Esophagus muscularis mucosa (tissue), 4 donors: ENCODE results near the gene AACS. TPM values are rescaled to one million over a fixed set of nuclear protein-coding genes. Genes with fewer than 3 reads are reported as not detected.

Experiments used
- DNase-seq: peaks from one replicate; pipeline ENCODE4 v3.0.0-alpha.2; 2017; ENCODE audit errors: extremely low spot score
- H3K27ac ChIP-seq, 4 donors: fragments of 200-600 bp; sonication (generic); replicated peaks in 1 of 4; 1 replicate in 3 of 4; 2 replicates in 1 of 4; pipeline ENCODE4 v1.5.1; 2016 to 2019; ENCODE audit warnings: mild to moderate bottlenecking in 1 of 4
- H3K27me3 ChIP-seq, 4 donors: fragments of 200-600 bp; sonication (generic); one replicate each; pipeline versions ENCODE4 v1.5.1 to v1.6.0; 2016 to 2019
- H3K36me3 ChIP-seq, 4 donors: fragments of 200-600 bp; sonication (generic); one replicate each; pipeline ENCODE4 v1.5.1; 2016 to 2019
- H3K4me1 ChIP-seq, 4 donors: fragments of 200-600 bp; sonication (generic); one replicate each; pipeline ENCODE4 v1.5.1; 2016 to 2019
- H3K4me3 ChIP-seq, 4 donors: fragments of 200-600 bp; sonication (generic); 1 replicate in 2 of 4; 2 replicates in 2 of 4; pipeline ENCODE4 v1.5.1; 2016 to 2019; ENCODE audit warnings: mild to moderate bottlenecking in 4 of 4, moderate library complexity in 1 of 4
- H3K9me3 ChIP-seq, 4 donors: fragments of 200-600 bp; sonication (generic); 1 replicate in 3 of 4; 2 replicates in 1 of 4; pipeline ENCODE4 v1.5.1; 2016 to 2019
- EP300 ChIP-seq: sonication (generic); formaldehyde crosslinking; IDR thresholded peaks from one replicate; pipeline ENCODE4 v1.6.1; 2017; ENCODE audit warnings: antibody characterized with exemption
- POLR2A ChIP-seq: fragments of 450-650 bp; IDR thresholded peaks from one replicate; pipeline ENCODE4 v1.6.1; 2017; ENCODE audit warnings: antibody characterized with exemption, moderate library complexity, mild to moderate bottlenecking, low read depth
- POLR2AphosphoS5 ChIP-seq, 2 donors: sonication (generic); formaldehyde crosslinking; IDR thresholded peaks; one replicate each; pipeline ENCODE4 v1.6.1; 2017; ENCODE audit warnings: antibody characterized with exemption in 2 of 2
- WGBS: methylation state at CpG from one replicate; pipeline ENCODE4 v1.1.5; 2018; 5-methylcytosine and 5-hydroxymethylcytosine counted together
- intact Hi-C: fragments of 100-400 bp; cut with DNase I; formaldehyde crosslinking; loops from one replicate; pipeline ENCODE4 v1.15.1; 2023
- total RNA-seq, 4 donors: library from RNA; depleted of rRNA; stranded (reverse); fragments of >200 nt; gene quantifications; one replicate each; pipeline versions ENCODE4 v1.1.0 to v1.2.1, GENCODE V29; 2016
- TF ChIP-seq, protein P1 (sequence below), 3 experiments: fragments of 200-600 bp in 2 of 3; fragments of 450-650 bp in 1 of 3; sonication (generic) in 2 of 3; IDR thresholded peaks; one replicate each; pipeline ENCODE4 v1.5.1; 2017 to 2019; ENCODE audit warnings: antibody characterized with exemption in 3 of 3, mild to moderate bottlenecking in 2 of 3, moderate library complexity in 1 of 3

The AACS gene
- total RNA-seq, 4 donors from 2014 or later = 10.2 to 16.7 (median 13.9) TPM

- 91% methylated on average over 3 of the region's 3 CpGs for WGBS
- no peak for DNase-seq
- peaks cover 4 to 11% (median 8%) of the 10 kb centered on the region in 4 donors for H3K4me1 ChIP-seq
- H3K27ac ChIP-seq = no peak overlapping the region
- TF ChIP-seq POLR2AphosphoS5 (IDR thresholded peaks at IDR 0.05) = no peak
- intact Hi-C loops = loop anchor here (5.0 kb wide), 3 partner anchors 222 to 1692 kb away; no protein-coding TSS in a partner anchor
- no peak overlapping the region for H3K4me3 ChIP-seq
- peaks cover 0 to 74% (median 5%) of the 10 kb centered on the region in 4 donors for H3K27me3 ChIP-seq
- H3K9me3 ChIP-seq = peaks cover 0 to 12% (median 0%) of the 10 kb centered on the region in 4 donors
- no peaks in the 10 kb centered on the region for H3K36me3 ChIP-seq
Measured at GRCh38 chr12:125180144-125180543, 114.9 kb downstream of the AACS start.

DNA sequence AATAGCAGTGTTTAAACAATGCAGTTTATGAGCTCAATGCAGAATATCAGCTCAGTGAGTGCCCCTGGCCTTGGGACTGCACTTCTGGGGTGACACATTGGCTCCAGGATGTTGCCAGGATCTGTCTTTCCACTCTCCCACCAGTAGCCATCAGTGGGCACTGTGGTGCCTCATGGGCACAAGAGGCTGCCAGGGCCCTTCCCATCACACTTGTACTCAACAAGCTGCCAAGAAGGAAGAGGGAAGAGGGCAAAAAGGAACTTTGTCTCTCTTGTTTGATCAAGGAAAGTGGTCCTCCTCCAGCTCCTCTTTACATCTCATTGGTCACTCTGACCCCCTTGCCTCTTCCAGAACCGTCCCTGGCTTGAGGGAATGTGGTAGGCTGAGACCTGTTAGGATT is 115.9 kb downstream of the AACS start:
- 80% methylated on average over 1 of the region's 1 CpG for WGBS
- DNase-seq = no peak
- TF ChIP-seq POLR2A (no peak), POLR2AphosphoS5 (IDR thresholded peaks at IDR 0.05) (no peak), EP300 (no peak)
- TF ChIP-seq, protein P1, sequence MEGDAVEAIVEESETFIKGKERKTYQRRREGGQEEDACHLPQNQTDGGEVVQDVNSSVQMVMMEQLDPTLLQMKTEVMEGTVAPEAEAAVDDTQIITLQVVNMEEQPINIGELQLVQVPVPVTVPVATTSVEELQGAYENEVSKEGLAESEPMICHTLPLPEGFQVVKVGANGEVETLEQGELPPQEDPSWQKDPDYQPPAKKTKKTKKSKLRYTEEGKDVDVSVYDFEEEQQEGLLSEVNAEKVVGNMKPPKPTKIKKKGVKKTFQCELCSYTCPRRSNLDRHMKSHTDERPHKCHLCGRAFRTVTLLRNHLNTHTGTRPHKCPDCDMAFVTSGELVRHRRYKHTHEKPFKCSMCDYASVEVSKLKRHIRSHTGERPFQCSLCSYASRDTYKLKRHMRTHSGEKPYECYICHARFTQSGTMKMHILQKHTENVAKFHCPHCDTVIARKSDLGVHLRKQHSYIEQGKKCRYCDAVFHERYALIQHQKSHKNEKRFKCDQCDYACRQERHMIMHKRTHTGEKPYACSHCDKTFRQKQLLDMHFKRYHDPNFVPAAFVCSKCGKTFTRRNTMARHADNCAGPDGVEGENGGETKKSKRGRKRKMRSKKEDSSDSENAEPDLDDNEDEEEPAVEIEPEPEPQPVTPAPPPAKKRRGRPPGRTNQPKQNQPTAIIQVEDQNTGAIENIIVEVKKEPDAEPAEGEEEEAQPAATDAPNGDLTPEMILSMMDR (IDR thresholded peaks at IDR 0.05) = no peak
- intact Hi-C loops = loop anchor here (5.0 kb wide), 3 partner anchors 221 to 1691 kb away; no protein-coding TSS in a partner anchor
- peaks cover 0 to 3% (median 0%) of the 10 kb centered on the region in 4 donors for H3K9me3 ChIP-seq
- no peak overlapping the region for H3K27ac ChIP-seq
- H3K27me3 ChIP-seq = peaks cover 0 to 77% (median 5%) of the 10 kb centered on the region in 4 donors
- no peaks in the 10 kb centered on the region for H3K36me3 ChIP-seq
- H3K4me3 ChIP-seq = no peak overlapping the region
- peaks cover 11 to 21% (median 15%) of the 10 kb centered on the region in 4 donors for H3K4me1 ChIP-seq

DNA sequence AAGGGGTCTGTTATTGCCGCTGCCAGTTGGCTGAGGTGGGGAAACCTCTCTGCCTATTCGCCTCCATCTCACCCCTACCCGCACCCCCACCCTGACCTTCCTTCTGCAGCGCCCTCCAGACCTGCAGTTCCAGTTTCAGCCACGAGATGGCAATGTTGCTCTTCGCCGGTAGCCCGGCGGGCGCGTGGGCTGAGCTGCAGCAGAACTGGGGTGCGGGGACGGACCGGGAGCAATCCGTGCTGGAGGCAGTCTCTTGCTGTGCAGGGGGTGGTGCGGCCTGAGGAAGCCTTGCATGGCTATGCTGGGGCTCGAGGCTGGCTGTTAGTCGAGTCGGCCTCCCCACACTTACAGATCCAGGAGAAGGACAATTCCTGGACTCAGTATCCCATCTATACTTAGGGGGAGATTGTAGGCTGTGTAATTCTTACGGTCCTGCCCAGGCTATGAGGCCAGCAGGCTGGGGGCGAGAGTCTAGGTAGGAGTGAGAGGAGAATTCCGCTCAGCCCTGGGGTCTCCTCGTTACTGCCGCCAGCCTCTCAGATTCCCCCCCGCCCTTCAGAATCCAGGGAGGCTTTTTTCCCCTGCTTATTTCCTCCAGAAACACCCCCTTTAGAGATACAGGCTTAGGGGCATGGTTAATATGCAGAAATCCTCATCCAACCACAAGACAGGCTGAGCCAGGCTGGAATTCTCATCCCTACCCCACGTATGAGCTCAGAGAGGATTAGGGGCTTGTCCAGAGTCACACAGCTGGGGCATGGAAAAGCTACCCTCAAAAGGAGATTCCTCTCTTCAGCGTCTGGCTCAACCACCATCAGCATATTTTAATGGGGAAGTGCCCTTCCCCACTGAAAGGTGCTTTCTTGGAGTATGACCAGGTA is 118.2 kb downstream of the AACS start:
- H3K36me3 ChIP-seq = no peaks in the 10 kb centered on the region
- H3K9me3 ChIP-seq = peaks cover 0 to 3% (median 0%) of the 10 kb centered on the region in 4 donors
- intact Hi-C loops = loop anchor here (5.0 kb wide), 3 partner anchors 219 to 1689 kb away; no protein-coding TSS in a partner anchor
- 6% methylated on average over 24 of the region's 27 CpGs for WGBS
- H3K27ac ChIP-seq = no peak overlapping the region
- H3K27me3 ChIP-seq = peaks cover 3 to 74% (median 14%) of the 10 kb centered on the region in 4 donors
- H3K4me3 ChIP-seq = no peak overlapping the region
- peak; percentile 93 for DNase-seq
- TF ChIP-seq EP300 (no peak), POLR2AphosphoS5 (IDR thresholded peaks at IDR 0.05) (no peak), POLR2A (no peak)
- TF ChIP-seq, protein P1 (IDR thresholded peaks at IDR 0.05) = peak in 2 of 3 experiments; percentile 96 to 98
- H3K4me1 ChIP-seq = peaks cover 20 to 39% (median 33%) of the 10 kb centered on the region in 4 donors

DNA sequence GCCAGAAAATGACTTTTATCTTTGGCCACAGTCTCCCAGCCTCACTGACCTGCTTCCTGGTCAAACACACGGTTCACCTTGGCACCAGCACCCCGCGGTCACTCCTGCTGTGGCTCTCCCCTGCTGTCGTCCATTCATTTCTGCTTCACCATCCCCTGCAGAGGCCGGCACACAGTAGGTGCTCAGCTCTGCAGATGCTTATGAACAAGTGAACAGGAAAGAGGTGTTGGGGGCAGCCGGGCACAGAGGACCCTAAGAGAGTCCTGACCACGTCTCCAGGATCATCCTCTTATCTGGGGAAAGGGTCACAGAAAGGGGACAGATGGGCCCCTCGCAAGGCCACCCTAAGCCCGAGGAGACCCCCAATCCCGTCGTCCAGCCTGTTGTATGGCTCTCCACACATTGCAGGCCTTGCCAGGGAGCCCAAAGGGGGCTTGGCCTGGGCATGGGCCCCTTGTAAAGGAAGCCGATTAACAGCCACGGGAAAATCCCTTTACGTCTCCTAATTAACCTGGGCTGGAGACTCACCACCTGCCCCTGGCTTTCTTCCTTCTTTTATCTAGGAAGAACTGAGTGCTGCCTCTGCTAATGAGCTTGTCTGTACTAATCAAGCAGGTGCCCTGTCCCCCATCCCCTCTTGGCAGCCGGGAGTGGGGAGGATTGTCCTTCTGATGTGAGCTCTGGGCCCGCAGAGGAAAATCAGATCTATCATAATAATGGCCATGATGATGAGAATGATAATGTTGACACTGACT is 119.2 kb downstream of the AACS start:
- TF ChIP-seq, protein P1 (IDR thresholded peaks at IDR 0.05) = no peak
- TF ChIP-seq POLR2A = no peak
- no peak for TF ChIP-seq EP300
- TF ChIP-seq POLR2AphosphoS5 (IDR thresholded peaks at IDR 0.05) = no peak
- Histone ChIP-seq H3K4me1 (peaks cover 20 to 39% (median 36%) of the 10 kb centered on the region in 4 donors), H3K27ac (no peak overlapping the region), H3K27me3 (peaks cover 3 to 78% (median 22%) of the 10 kb centered on the region in 4 donors), H3K36me3 (no peaks in the 10 kb centered on the region), H3K9me3 (peaks cover 0 to 3% (median 0%) of the 10 kb centered on the region in 4 donors), H3K4me3 (no peak overlapping the region)
- WGBS = 53% methylated on average over 11 of the region's 16 CpGs
- intact Hi-C loops = loop anchor here (5.0 kb wide), 3 partner anchors 218 to 1688 kb away; no protein-coding TSS in a partner anchor
- no peak for DNase-seq
